ENCODE data around the gene YWHAB. TPM values are rescaled to one million over a fixed set of nuclear protein-coding genes. Genes with fewer than 3 reads are reported as not detected.

YWHAB gene
- polyA plus RNA-seq, 1 of the 3 experiments (the other 2 are of a cell fraction), result 84.3 TPM

GRCh38 chr20:44948513-44948912 lies 63.0 kb downstream of the YWHAB start:
- no peak overlapping the region for H3K4me2 ChIP-seq
- H2AFZ ChIP-seq (ENCODE audit: low read depth), result no peak overlapping the region
- no peak overlapping the region for H3K9ac ChIP-seq
- no peaks in the 10 kb centered on the region for H3K79me2 ChIP-seq (ENCODE audit: insufficient read depth)
- ChIA-PET POLR2A (no interaction called here), CTCF (interaction anchor here (1.0 to 2.3 kb wide), 5 partner anchors 9 to 148 kb away, joined by 3 to 7 read pairs (median 4); partner anchors contain the start of gene TOMM34)
- peaks cover 10% of the 10 kb centered on the region for H3F3A ChIP-seq (replicated peaks; ENCODE audit: insufficient read depth)
- DNase-seq, result no peak
- WGBS (ENCODE audit: low lambda C conversion rate), result 96% methylated on average over 2 of the region's 2 CpGs
- H3K27ac ChIP-seq (ENCODE audit: low read depth in 2 of 2, low read length in 1 of 2), result no peak overlapping the region
- H3K9me3 ChIP-seq, result no peaks in the 10 kb centered on the region
- H4K20me1 ChIP-seq (ENCODE audit: insufficient read depth), result no peaks in the 10 kb centered on the region
- no peaks in the 10 kb centered on the region for H3K9me2 ChIP-seq
- TF ChIP-seq CHD2 (IDR thresholded peaks at IDR 0.05; ENCODE audit: low read length, partially characterized antibody) (no peak), SMC3 (IDR thresholded peaks at IDR 0.05; ENCODE audit: low read depth, low read length) (no peak), MXI1 (IDR thresholded peaks at IDR 0.05; ENCODE audit: low read depth, low read length) (no peak), RAD21 (IDR thresholded peaks at IDR 0.05; ENCODE audit: low read length) (no peak), ELF1 (IDR thresholded peaks at IDR 0.05) (no peak), MEF2A (IDR thresholded peaks at IDR 0.05; ENCODE audit: borderline replicate concordance, low read depth) (no peak), EZH2phosphoT487 (IDR thresholded peaks at IDR 0.05; ENCODE audit: borderline replicate concordance, low read depth) (no peak), TAF1 (IDR thresholded peaks at IDR 0.05; ENCODE audit: borderline replicate concordance, low read depth, low read length) (no peak), MAX (IDR thresholded peaks at IDR 0.05; ENCODE audit: low read depth) (no peak), FOXJ3 (CRISPR knock-in tag; IDR thresholded peaks at IDR 0.05) (no peak), RCOR1 (IDR thresholded peaks at IDR 0.05; ENCODE audit: low read length) (no peak), RFX5 (IDR thresholded peaks at IDR 0.05; ENCODE audit: low read length) (no peak)
- TF ChIP-seq, protein P1, sequence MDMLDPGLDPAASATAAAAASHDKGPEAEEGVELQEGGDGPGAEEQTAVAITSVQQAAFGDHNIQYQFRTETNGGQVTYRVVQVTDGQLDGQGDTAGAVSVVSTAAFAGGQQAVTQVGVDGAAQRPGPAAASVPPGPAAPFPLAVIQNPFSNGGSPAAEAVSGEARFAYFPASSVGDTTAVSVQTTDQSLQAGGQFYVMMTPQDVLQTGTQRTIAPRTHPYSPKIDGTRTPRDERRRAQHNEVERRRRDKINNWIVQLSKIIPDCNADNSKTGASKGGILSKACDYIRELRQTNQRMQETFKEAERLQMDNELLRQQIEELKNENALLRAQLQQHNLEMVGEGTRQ (IDR thresholded peaks at IDR 0.05; ENCODE audit: borderline replicate concordance, low read depth, low read length), result no peak
- TF ChIP-seq, protein P2, sequence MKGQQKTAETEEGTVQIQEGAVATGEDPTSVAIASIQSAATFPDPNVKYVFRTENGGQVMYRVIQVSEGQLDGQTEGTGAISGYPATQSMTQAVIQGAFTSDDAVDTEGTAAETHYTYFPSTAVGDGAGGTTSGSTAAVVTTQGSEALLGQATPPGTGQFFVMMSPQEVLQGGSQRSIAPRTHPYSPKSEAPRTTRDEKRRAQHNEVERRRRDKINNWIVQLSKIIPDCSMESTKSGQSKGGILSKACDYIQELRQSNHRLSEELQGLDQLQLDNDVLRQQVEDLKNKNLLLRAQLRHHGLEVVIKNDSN (IDR thresholded peaks at IDR 0.05; ENCODE audit: borderline replicate concordance, low read depth), result no peak
- TF ChIP-seq, protein P3, sequence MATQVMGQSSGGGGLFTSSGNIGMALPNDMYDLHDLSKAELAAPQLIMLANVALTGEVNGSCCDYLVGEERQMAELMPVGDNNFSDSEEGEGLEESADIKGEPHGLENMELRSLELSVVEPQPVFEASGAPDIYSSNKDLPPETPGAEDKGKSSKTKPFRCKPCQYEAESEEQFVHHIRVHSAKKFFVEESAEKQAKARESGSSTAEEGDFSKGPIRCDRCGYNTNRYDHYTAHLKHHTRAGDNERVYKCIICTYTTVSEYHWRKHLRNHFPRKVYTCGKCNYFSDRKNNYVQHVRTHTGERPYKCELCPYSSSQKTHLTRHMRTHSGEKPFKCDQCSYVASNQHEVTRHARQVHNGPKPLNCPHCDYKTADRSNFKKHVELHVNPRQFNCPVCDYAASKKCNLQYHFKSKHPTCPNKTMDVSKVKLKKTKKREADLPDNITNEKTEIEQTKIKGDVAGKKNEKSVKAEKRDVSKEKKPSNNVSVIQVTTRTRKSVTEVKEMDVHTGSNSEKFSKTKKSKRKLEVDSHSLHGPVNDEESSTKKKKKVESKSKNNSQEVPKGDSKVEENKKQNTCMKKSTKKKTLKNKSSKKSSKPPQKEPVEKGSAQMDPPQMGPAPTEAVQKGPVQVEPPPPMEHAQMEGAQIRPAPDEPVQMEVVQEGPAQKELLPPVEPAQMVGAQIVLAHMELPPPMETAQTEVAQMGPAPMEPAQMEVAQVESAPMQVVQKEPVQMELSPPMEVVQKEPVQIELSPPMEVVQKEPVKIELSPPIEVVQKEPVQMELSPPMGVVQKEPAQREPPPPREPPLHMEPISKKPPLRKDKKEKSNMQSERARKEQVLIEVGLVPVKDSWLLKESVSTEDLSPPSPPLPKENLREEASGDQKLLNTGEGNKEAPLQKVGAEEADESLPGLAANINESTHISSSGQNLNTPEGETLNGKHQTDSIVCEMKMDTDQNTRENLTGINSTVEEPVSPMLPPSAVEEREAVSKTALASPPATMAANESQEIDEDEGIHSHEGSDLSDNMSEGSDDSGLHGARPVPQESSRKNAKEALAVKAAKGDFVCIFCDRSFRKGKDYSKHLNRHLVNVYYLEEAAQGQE (IDR thresholded peaks at IDR 0.05; ENCODE audit: low read depth, low read length), result no peak
- H3K4me3 ChIP-seq (ENCODE audit: low read depth in 2 of 2, low read length in 1 of 2), result no peak overlapping the region
- H3K27me3 ChIP-seq (ENCODE audit: insufficient read depth), result no peaks in the 10 kb centered on the region
- H3K36me3 ChIP-seq (replicated peaks in 1 of 2; ENCODE audit: control insufficient read depth in 1 of 2, insufficient read depth in 2 of 2, low read length in 1 of 2), result peaks cover 75 to 86% of the 10 kb centered on the region in 2 experiments
- no peaks in the 10 kb centered on the region for H3K4me1 ChIP-seq (ENCODE audit: control insufficient read depth in 1 of 2, insufficient read depth in 2 of 2, low read depth in 1 of 2, low read length in 1 of 2)

All from SK-N-SH (cell line).